A549 (cell line): ENCODE measurements around the gene PDK2.

ENCODE experiments used
- BHLHE40 ChIP-seq: IDR thresholded peaks from 2 replicates; pipeline ENCODE4 v1.6.1; 2012; ENCODE audit warnings: low read depth, low read length, inconsistent platforms
- CHD2 ChIP-seq: fragments of 150-350 bp; IDR thresholded peaks from 2 replicates; pipeline ENCODE4 v1.6.1; 2014; ENCODE audit warnings: low read length; ENCODE audit not compliant: partially characterized antibody
- CHD4 ChIP-seq: fragments of 200-600 bp; sonication (generic); IDR thresholded peaks from 2 replicates; pipeline ENCODE4 v1.6.1; 2016; ENCODE audit warnings: antibody characterized with exemption, mild to moderate bottlenecking, borderline replicate concordance
- EP300 ChIP-seq, 2 experiments: fragments of >200 bp; sonication (Bioruptor Twin); formaldehyde crosslinking; IDR thresholded peaks; 2 replicates in 1 of 2; 3 replicates in 1 of 2; pipeline ENCODE4 v1.6.1; 2016 to 2017
- RFX5 ChIP-seq: fragments of 450-650 bp; IDR thresholded peaks from 2 replicates; pipeline ENCODE4 v1.7.1; 2014; ENCODE audit warnings: antibody characterized with exemption, mild to moderate bottlenecking, moderate library complexity
- TF ChIP-seq, protein P1 (sequence below): fragments of >200 bp; sonication (Bioruptor Twin); formaldehyde crosslinking; IDR thresholded peaks from 3 replicates; pipeline ENCODE4 v1.5.1; 2016
- TF ChIP-seq, protein P2 (sequence below): IDR thresholded peaks from 2 replicates; pipeline ENCODE4 v1.6.1; 2012
- TF ChIP-seq, protein P3 (sequence below): fragments of 200-600 bp; sonication (generic); IDR thresholded peaks from 2 replicates; pipeline ENCODE4 v1.6.1; 2016; ENCODE audit warnings: antibody characterized with exemption, mild to moderate bottlenecking, moderate library complexity
- TF ChIP-seq, protein P4 (sequence below): fragments of 450-650 bp; IDR thresholded peaks from 2 replicates; pipeline ENCODE4 v1.6.1; 2014; ENCODE audit warnings: antibody characterized with exemption

DNA sequence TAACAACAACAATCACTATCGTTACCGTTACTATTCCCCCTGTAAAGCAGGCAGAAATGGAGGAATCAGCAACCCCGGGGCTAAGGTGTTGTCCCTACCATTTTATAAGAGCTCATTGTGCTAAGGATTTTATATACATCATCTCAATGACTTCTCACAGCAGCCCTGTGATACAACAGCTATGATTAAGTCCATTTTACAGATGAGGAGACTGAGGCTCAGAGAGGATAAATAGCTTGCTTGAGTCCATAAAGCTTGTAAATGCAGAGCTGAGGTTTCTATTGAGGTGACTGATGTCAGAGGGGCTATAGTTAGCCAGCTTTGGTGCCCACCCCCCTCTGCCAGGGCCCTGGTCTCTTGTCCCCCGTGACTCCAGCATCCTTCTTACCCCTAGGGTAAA, 16.7 kb upstream of the PDK2 start:
- TF ChIP-seq CHD4 = no peak
- no peak for TF ChIP-seq EP300 (IDR thresholded peaks at IDR 0.05)
- TF ChIP-seq RFX5 = no peak
- TF ChIP-seq, protein P1, sequence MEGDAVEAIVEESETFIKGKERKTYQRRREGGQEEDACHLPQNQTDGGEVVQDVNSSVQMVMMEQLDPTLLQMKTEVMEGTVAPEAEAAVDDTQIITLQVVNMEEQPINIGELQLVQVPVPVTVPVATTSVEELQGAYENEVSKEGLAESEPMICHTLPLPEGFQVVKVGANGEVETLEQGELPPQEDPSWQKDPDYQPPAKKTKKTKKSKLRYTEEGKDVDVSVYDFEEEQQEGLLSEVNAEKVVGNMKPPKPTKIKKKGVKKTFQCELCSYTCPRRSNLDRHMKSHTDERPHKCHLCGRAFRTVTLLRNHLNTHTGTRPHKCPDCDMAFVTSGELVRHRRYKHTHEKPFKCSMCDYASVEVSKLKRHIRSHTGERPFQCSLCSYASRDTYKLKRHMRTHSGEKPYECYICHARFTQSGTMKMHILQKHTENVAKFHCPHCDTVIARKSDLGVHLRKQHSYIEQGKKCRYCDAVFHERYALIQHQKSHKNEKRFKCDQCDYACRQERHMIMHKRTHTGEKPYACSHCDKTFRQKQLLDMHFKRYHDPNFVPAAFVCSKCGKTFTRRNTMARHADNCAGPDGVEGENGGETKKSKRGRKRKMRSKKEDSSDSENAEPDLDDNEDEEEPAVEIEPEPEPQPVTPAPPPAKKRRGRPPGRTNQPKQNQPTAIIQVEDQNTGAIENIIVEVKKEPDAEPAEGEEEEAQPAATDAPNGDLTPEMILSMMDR = no peak
- TF ChIP-seq, protein P2, sequence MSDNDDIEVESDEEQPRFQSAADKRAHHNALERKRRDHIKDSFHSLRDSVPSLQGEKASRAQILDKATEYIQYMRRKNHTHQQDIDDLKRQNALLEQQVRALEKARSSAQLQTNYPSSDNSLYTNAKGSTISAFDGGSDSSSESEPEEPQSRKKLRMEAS = no peak
- no peak for TF ChIP-seq BHLHE40
- TF ChIP-seq, protein P3, sequence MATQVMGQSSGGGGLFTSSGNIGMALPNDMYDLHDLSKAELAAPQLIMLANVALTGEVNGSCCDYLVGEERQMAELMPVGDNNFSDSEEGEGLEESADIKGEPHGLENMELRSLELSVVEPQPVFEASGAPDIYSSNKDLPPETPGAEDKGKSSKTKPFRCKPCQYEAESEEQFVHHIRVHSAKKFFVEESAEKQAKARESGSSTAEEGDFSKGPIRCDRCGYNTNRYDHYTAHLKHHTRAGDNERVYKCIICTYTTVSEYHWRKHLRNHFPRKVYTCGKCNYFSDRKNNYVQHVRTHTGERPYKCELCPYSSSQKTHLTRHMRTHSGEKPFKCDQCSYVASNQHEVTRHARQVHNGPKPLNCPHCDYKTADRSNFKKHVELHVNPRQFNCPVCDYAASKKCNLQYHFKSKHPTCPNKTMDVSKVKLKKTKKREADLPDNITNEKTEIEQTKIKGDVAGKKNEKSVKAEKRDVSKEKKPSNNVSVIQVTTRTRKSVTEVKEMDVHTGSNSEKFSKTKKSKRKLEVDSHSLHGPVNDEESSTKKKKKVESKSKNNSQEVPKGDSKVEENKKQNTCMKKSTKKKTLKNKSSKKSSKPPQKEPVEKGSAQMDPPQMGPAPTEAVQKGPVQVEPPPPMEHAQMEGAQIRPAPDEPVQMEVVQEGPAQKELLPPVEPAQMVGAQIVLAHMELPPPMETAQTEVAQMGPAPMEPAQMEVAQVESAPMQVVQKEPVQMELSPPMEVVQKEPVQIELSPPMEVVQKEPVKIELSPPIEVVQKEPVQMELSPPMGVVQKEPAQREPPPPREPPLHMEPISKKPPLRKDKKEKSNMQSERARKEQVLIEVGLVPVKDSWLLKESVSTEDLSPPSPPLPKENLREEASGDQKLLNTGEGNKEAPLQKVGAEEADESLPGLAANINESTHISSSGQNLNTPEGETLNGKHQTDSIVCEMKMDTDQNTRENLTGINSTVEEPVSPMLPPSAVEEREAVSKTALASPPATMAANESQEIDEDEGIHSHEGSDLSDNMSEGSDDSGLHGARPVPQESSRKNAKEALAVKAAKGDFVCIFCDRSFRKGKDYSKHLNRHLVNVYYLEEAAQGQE = no peak
- TF ChIP-seq CHD2 = no peak
- TF ChIP-seq, protein P4, sequence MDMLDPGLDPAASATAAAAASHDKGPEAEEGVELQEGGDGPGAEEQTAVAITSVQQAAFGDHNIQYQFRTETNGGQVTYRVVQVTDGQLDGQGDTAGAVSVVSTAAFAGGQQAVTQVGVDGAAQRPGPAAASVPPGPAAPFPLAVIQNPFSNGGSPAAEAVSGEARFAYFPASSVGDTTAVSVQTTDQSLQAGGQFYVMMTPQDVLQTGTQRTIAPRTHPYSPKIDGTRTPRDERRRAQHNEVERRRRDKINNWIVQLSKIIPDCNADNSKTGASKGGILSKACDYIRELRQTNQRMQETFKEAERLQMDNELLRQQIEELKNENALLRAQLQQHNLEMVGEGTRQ = no peak
